Subcutaneous abdominal adipose tissue (tissue), 5 donors: ENCODE measurements around the gene ANKRD17.

Source experiments
- H3K27ac ChIP-seq: one replicate; pipeline ENCODE4 v1.7.0; 2013; ENCODE audit warnings: low read depth, mild to moderate bottlenecking, inconsistent platforms, low read length, moderate library complexity
- H3K27me3 ChIP-seq, 5 donors: one replicate each; pipeline ENCODE4 v1.7.0; 2013; ENCODE audit warnings: low read length in 5 of 5, inconsistent platforms in 1 of 5; ENCODE audit not compliant: control insufficient read depth in 5 of 5, insufficient read depth in 4 of 5
- H3K36me3 ChIP-seq, 5 donors: one replicate each; pipeline ENCODE4 v1.7.0; 2013; ENCODE audit warnings: low read length in 5 of 5; ENCODE audit not compliant: control insufficient read depth in 5 of 5, insufficient read depth in 5 of 5
- H3K4me1 ChIP-seq, 5 donors: one replicate each; pipeline ENCODE4 v1.7.0; 2013; ENCODE audit warnings: low read length in 5 of 5, mild to moderate bottlenecking in 3 of 5, moderate library complexity in 1 of 5; ENCODE audit not compliant: control insufficient read depth in 5 of 5, insufficient read depth in 5 of 5
- H3K4me3 ChIP-seq, 5 donors: one replicate each; pipeline ENCODE4 v1.7.0; 2013; ENCODE audit warnings: low read length in 5 of 5, low read depth in 1 of 5
- H3K9ac ChIP-seq, 5 donors: one replicate each; pipeline ENCODE4 v1.7.0; 2013; ENCODE audit warnings: low read length in 5 of 5, mild to moderate bottlenecking in 4 of 5, moderate library complexity in 3 of 5
- H3K9me3 ChIP-seq, 5 donors: one replicate each; pipeline ENCODE4 v1.7.0; 2013; ENCODE audit warnings: low read length in 5 of 5; ENCODE audit not compliant: control insufficient read depth in 5 of 5
- donor health status: healthy.
- donor health status: healthy.
- donor health status: healthy.
- donor health status: healthy.
- donor health status: healthy.

ANKRD17 gene

DNA sequence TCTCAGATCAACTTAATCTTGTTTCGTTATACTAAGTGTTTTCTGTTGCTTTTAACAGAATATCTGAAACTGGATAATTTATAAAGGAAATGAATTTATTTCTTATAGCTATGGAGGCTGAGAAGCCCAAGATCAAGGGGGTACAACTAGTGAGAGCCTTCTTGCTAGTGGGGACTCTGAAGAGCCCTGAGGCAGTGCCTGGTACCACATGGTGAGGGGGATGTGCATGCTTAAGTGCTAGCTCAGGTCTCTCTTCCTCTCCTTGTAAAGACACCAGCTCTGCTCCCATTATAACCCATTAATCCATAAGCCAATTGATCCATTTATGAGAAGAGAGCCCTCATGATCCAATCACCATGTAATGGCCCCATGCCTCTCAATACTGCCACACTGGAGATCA lies 207.0 kb downstream of the ANKRD17 start:
- Histone ChIP-seq H3K27me3 (no peaks in the 10 kb centered on the region), H3K36me3 (peaks cover 13 to 25% (median 16%) of the 10 kb centered on the region in 5 donors), H3K4me3 (no peak overlapping the region), H3K9ac (no peak overlapping the region), H3K4me1 (peaks cover 0 to 9% (median 0%) of the 10 kb centered on the region in 5 donors), H3K9me3 (no peaks in the 10 kb centered on the region), H3K27ac (no peak overlapping the region)

DNA sequence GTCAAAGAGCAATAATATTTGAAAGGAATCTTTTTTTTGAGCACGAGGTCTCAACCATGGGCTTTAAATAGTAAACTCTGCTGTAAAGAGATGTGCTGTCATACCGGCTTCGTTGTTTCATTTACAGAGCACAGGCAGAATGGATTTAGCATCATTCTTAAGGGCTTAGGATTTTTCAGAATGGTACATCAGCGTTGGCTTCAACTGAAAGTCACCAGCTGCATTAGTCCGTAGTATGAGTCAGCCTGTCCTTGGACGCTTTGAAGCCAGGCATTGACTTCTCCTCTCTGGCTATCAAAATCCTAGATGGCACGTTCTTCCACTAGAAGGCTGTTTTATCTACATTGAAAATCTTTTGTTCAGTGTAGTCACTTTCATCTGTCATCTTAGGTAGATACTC lies 212.7 kb downstream of the ANKRD17 start:
- H3K27me3 ChIP-seq: no peaks in the 10 kb centered on the region
- no peak overlapping the region for H3K4me3 ChIP-seq
- no peaks in the 10 kb centered on the region for H3K4me1 ChIP-seq
- no peak overlapping the region for H3K27ac ChIP-seq
- H3K36me3 ChIP-seq: no peaks in the 10 kb centered on the region
- no peak overlapping the region for H3K9ac ChIP-seq
- H3K9me3 ChIP-seq: no peaks in the 10 kb centered on the region

DNA sequence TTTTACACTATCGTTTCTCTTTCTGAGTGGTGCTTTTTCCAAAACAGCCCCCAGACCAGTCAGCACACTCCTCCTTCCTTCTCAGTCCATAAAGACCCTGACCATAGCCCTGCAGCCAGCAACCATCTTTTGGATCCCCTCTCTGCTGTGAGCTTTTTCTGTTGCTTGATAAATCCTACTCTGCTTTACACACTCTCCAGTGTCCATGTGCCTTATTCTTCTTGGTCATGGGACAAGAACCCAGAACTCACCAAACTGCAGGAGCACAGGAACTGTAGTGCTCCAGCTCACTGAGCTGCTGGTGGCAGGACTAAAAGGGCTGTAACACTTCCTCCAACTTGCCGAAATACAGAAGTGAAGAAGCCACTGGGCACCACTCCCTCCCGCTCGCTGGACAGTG lies 221.5 kb downstream of the ANKRD17 start:
- Histone ChIP-seq H3K4me3 (peak overlapping the region in 3 of 5 donors; percentile 1 to 28 (median 22)), H3K27me3 (no peaks in the 10 kb centered on the region), H3K9me3 (peaks cover 0 to 16% (median 13%) of the 10 kb centered on the region in 5 donors), H3K36me3 (no peaks in the 10 kb centered on the region), H3K9ac (no peak overlapping the region), H3K27ac (no peak overlapping the region), H3K4me1 (no peaks in the 10 kb centered on the region)

DNA sequence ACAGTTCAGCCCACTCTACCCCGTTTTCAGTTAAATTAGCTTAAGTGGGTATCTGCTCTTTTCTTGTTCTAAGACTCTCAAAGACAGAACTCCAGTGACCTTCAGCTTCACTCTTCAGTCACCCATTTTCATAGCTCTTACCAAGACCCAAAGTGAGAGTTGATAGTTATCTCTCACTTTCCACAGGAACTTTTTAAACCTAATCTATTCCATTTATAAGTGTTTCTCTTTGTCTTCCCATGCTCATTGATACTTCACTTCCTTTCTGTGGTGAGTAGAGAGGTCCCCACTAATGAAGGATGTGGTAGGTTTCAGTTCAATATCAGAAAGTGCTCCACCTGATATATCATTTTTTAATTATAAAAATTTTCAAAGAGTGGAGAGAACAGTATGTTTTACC lies 222.5 kb downstream of the ANKRD17 start:
- H3K9me3 ChIP-seq: peaks cover 0 to 16% (median 13%) of the 10 kb centered on the region in 5 donors
- H3K9ac ChIP-seq: no peak overlapping the region
- no peaks in the 10 kb centered on the region for H3K27me3 ChIP-seq
- no peaks in the 10 kb centered on the region for H3K36me3 ChIP-seq
- no peak overlapping the region for H3K27ac ChIP-seq
- H3K4me1 ChIP-seq: no peaks in the 10 kb centered on the region
- no peak overlapping the region for H3K4me3 ChIP-seq

DNA sequence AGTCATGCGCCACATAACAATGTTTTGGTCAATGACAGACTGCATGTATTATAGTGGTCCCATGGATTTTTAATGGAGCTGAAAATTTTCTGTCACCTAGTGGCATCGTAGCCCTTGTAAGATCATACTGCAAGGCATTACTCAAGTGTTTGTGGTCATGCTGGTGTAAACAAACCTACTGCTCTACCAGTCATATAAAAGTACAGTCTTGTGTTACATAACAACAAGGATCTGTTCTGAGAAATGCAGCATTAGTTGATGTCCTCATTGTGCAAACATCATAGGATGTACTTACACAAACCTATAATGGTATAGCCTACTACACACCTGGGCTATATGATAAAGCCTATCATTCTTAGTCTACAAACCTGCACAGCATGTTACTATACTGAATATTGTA lies 223.7 kb downstream of the ANKRD17 start:
- H3K4me1 ChIP-seq: no peaks in the 10 kb centered on the region
- no peak overlapping the region for H3K27ac ChIP-seq
- no peaks in the 10 kb centered on the region for H3K36me3 ChIP-seq
- no peaks in the 10 kb centered on the region for H3K27me3 ChIP-seq
- no peak overlapping the region for H3K4me3 ChIP-seq
- H3K9ac ChIP-seq: no peak overlapping the region
- H3K9me3 ChIP-seq: peaks cover 0 to 16% (median 15%) of the 10 kb centered on the region in 5 donors

DNA sequence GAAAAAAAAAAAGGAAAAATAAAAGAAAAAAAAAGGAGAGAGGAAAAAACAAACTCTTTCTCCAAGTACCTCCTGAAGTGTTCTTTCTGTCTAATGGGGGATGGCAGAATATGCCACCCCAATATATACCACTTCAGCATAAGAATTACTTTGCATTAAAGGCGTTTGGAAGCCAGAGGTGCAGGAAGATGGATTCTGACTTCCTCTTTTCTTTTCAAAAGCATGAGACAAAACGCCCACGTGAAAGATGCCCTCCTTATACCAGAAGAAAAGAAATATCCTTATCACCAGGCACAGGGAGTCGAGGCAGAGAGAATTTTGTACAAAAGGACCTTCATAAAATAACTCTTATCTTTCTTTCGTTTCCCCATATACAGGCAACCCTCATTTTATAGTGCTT lies 230.0 kb downstream of the ANKRD17 start:
- Histone ChIP-seq H3K36me3 (no peaks in the 10 kb centered on the region), H3K27me3 (no peaks in the 10 kb centered on the region), H3K4me3 (no peak overlapping the region), H3K4me1 (peaks cover 0 to 13% (median 0%) of the 10 kb centered on the region in 5 donors), H3K27ac (no peak overlapping the region), H3K9me3 (peaks cover 0 to 3% (median 0%) of the 10 kb centered on the region in 5 donors), H3K9ac (no peak overlapping the region)
